GM23338 (cell line): ENCODE results near the gene PYM1.

ENCODE experiments used
- CREB1 ChIP-seq: fragments of 250-450 bp; sonication (Bioruptor Pico); IDR thresholded peaks from 2 replicates; pipeline ENCODE4 v1.5.0; 2020; ENCODE audit warnings: low read depth, mild to moderate bottlenecking, moderate library complexity
- TF ChIP-seq, protein P1 (sequence below), 2 experiments: fragments of 200-600 bp in 1 of 2; sonication (generic) in 1 of 2; conservative IDR thresholded peaks; 2 replicates each; pipeline versions ENCODE4 v1.5.1 to v1.6.1; 2016 to 2017; ENCODE audit warnings: antibody characterized with exemption in 2 of 2, low read depth in 2 of 2, mild to moderate bottlenecking in 2 of 2, moderate library complexity in 1 of 2
- TF ChIP-seq, protein P2 (sequence below): IDR thresholded peaks from one replicate; pipeline ENCODE4 v1.6.1; 2018; ENCODE audit warnings: antibody characterized with exemption; ENCODE audit not compliant: unreplicated experiment

DNA sequence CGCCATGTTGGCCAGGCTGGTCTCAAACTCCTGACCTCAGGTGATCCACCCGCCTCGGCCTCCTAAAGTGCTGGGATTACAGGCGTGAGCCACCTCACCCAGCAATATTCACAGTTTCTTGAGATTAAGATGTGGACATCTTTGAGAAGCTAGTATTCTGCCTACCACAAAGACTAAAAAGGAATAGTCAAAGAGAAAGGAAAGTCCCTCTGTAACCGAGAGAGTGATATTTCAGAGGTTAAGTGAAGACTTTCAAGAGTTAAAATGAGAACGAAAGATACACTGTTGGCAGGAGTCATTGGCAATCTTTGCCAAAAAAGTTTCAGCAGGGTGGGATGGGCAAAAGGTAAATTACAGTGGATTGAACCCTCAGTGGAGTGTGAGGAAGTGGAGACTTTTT is 18.9 kb upstream of the PYM1 start:
- TF ChIP-seq, protein P1, sequence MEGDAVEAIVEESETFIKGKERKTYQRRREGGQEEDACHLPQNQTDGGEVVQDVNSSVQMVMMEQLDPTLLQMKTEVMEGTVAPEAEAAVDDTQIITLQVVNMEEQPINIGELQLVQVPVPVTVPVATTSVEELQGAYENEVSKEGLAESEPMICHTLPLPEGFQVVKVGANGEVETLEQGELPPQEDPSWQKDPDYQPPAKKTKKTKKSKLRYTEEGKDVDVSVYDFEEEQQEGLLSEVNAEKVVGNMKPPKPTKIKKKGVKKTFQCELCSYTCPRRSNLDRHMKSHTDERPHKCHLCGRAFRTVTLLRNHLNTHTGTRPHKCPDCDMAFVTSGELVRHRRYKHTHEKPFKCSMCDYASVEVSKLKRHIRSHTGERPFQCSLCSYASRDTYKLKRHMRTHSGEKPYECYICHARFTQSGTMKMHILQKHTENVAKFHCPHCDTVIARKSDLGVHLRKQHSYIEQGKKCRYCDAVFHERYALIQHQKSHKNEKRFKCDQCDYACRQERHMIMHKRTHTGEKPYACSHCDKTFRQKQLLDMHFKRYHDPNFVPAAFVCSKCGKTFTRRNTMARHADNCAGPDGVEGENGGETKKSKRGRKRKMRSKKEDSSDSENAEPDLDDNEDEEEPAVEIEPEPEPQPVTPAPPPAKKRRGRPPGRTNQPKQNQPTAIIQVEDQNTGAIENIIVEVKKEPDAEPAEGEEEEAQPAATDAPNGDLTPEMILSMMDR (conservative IDR thresholded peaks at IDR 0.05; ENCODE audit: low read depth in 2 of 2): no peak
- no peak for TF ChIP-seq CREB1
- TF ChIP-seq, protein P2, sequence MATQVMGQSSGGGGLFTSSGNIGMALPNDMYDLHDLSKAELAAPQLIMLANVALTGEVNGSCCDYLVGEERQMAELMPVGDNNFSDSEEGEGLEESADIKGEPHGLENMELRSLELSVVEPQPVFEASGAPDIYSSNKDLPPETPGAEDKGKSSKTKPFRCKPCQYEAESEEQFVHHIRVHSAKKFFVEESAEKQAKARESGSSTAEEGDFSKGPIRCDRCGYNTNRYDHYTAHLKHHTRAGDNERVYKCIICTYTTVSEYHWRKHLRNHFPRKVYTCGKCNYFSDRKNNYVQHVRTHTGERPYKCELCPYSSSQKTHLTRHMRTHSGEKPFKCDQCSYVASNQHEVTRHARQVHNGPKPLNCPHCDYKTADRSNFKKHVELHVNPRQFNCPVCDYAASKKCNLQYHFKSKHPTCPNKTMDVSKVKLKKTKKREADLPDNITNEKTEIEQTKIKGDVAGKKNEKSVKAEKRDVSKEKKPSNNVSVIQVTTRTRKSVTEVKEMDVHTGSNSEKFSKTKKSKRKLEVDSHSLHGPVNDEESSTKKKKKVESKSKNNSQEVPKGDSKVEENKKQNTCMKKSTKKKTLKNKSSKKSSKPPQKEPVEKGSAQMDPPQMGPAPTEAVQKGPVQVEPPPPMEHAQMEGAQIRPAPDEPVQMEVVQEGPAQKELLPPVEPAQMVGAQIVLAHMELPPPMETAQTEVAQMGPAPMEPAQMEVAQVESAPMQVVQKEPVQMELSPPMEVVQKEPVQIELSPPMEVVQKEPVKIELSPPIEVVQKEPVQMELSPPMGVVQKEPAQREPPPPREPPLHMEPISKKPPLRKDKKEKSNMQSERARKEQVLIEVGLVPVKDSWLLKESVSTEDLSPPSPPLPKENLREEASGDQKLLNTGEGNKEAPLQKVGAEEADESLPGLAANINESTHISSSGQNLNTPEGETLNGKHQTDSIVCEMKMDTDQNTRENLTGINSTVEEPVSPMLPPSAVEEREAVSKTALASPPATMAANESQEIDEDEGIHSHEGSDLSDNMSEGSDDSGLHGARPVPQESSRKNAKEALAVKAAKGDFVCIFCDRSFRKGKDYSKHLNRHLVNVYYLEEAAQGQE: no peak
